Fibroblast of skin of left quadriceps (primary cell): ENCODE measurements around the gene NPC1L1.
"Not testable (repeated sequence)": the region's sequence is repeated elsewhere in the genome, so short reads cannot be mapped to it uniquely, and the experiment has no call there.

ENCODE experiments used
- DNase-seq, 2 experiments: peaks; one replicate each; pipeline ENCODE4 v3.0.0-alpha.2; 2013; ENCODE audit warnings: low read depth in 2 of 2

NPC1L1 gene

DNA sequence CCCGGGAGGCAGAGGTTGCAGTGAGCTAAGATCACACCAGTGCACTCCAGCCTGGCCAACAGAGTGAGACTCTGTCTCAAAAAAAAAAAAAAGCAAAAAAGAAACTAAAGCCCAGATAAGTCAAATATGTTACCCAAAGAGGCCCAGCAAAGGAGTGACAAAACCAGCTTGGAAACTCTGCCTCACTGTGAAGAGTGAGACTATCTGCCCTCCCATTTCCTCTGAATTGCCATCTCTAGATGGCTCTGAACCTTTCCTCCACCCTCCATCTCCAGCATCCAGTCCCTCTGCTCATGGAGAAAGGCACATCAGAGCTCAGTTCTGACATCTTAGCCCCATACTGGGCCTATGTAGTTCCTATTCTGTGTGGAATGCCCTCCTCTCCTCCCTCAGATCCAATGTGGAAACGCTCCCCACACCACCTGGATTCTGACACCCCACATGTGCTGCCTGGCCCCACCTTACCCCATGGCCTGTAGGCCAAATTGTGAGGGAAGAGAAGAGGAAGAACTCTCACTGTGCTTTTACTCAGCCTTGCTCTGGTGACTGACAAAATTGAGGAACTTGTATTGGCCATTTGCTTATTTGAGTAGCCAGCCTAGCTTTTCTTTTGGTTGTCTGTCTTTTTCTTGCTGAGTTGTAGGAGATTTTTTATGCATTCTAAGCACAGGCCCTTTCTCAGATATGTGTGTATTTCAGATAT, 32.7 kb downstream of the NPC1L1 start:
- DNase-seq: no peak

DNA sequence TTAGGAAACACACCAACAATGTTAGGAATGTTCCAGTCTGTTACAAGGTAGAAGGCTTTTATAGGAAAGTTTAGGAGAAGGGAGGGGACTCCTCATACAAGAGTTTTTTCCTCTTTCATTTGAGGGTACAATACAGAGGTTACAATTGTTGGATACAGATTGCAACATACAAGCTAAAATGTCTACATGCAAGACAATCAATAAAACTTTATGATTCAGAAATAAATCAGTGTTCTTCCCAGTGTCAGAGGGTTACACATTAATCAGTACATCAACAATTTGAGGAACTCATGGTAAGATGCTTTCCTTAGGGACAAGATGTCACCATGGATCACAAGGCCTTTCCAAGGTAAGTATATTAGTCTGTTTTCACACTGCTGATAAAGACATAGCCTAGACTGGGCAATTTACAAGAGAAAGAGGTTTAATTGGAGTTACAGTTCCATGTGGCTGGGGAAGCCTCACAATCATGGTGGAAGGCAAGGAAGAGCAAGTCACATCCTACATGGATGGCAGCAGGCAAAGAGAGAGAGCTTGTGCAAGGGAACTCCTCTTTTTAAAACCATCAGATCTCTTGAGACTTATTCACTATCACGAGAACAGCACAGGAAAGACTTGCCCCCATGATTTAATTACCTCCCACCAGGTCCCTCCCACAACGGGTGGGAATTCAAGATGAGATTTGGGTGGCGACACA, 34.4 kb downstream of the NPC1L1 start:
- DNase-seq: not testable (repeated sequence)

DNA sequence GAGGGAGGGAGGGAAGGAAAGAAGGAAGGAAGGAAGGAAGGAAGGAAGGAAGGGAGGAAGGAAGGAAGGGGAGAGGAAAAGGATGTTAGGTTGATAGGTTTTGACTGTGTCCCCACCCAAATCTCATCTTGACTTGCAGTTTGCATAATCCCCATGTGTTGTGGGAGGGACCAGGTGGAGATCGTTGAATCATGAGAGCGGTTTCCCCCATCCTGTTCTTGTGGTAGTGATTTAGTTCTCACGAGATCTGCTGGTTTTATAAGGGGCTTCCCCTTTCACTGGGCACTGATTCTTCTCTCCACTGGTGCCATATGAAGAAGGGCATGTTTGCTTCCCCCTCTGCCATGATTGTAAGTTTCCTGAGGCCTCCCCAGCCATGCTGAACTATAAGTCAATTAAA, 35.5 kb downstream of the NPC1L1 start:
- DNase-seq: no peak

DNA sequence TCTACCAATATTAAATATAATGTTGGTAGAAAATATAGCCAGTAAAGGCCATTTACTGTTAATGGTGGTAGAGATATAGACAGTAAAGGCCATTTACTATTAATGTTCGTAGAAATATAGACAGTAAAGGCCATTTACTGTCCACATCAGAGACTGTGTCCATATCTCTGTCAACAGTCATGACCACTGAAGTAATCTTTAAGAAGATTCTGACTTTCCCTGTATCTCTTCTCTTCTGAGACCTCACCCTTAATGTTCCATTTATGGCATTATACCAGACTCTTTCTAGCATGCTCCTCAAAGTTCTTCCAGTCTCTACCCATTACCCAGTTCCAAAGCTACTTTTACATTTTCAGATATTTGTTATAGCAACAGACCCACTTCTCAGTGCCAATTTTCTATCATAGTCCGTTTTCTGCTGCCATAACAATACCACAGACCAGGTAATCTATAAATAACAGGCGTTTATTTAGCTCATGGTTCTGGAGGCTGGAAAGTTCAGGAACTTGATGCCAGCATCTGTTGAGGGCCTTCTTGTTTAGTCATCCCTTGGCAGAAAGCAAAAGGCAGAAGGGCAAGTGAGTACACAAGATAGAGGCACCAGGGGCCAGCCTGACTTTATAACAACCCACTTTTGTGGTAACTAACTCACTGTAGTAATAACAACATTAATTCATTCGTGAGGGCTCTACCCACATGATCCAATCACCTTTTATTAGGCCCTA, 42.7 kb downstream of the NPC1L1 start:
- DNase-seq: no peak

DNA sequence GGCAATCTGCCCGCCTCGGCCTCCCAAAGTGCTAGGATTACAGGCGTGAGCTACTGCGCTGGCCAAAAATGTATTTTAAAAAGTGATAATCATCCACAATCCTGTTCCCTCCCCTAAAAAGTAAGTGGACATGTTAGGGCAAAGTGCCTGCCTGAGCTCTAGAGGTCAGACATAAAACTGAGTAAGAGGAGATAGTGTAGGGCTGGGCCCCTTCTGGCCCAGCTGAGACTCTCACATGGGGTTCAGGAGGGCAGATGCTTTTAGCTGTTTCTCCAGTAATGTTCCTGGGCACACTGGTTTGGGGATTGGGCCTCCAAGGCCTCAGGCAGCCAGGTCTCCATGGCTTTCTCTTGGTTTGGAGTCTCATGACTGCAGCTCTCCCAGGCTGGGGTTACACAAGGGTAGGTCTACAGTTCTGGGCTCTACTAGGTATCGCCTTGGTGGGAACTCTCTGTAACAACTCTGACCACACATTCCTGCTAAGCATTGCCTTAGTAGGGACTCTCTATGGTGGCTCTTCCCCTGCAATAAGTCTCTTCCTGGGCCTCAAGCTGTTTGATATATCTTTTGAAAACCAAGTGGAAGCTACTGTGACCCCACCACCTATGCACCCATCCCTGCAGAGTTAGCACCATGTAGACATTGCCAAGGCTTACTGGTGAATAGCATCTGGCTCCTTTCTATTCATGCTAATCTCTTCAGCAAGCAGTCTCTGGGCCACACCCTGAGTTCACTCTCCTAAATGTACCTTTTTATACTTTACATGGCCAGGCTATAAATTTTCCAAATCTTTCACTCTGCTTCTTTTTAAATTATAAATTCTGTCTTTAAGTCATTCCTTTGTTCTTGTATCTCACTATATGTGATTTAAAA, 43.7 kb downstream of the NPC1L1 start:
- DNase-seq: no peak

DNA sequence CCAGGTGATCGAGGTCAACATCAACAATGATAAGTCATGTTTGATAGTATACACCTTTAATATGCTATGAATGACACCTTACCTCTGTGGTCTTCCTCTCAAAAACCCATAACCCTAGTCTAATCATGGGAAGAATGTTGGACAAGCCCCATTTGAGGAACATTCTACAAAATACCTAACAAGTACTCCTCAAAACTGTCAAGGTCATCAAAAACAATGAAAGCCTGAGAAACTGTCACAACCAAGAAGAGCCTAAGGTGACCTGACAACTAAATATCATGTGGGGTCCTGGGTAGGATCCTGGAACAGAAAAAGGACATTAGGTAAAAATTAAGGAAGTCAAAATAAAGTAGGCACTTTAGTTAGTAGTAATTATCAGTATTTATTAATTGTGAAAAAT, 44.7 kb downstream of the NPC1L1 start:
- DNase-seq: no peak

DNA sequence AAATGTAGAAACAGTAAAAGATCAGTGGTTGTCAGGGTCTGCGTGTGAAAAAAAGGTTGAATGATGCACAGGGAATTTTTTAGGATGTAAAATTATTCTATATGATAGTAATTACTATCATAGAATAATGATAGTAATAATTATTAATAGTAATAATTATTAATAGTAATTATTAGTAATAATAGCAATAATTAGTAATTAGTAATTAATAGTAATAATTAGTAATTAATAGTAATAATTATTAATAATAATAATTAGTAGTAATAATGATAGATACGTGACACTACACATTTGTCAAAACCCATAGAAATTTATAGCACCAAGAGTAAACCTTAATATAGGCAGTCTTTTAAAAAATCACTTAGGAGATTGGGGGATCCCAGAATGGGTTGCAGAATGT, 46.2 kb downstream of the NPC1L1 start:
- DNase-seq: no peak

DNA sequence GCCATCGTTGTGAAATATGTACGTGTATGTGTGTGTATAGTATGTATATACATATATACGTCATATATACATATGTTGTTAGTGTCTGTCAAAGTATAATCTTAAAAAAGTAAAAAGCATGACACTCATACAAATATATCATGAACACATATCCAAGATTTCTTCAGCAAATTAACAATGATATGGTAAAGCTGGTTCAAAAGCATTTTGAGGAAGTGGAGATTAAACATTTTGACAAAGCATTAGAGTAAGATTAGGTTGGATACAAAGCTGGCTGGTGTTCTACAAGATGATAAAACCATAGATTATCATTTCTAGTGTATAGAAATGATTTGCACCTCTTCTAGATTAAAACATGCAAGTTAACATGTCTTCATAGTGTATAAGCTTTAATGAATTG, 49.9 kb downstream of the NPC1L1 start:
- DNase-seq: no peak

DNA sequence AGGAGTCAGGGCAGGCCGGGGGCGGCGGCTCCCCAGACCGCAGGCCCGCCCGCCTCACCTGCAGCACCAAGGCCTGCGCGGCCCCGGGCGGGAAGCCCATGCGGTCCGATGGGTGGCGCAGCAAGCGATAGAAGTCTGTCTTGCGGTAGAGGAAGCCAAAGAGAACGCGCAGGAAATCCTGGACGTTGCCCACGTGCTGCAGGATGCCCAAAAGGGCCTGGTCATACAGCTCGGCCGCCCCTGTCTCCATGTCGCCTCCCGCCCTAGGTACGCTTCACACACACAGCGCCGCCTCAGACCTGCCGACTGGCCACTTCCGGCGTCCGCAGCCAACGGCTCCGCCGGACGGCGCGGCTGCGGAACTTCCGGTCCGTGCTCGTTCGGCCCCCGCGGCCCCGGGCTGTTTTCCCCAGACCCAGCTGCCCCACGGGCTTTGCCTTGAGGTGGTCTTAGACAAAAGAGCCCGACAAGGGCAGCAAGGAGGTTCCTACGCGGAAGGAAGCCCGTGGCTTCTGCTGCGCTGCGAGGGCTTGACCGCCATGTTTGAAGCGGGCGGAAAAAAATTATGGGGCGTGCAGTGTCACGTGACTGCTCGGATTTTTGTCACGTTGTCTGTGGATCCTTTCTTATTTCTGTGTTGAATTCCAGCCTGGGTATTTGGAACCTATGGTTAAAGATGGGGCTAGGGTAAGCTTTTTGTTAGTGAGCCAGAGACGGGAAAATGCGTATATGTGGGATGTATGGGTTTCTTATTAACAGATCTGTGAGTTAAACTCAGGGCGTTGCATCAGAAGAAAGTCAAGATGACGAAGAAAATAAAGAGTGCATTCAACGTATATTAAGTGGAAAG, 50.6 kb downstream of the NPC1L1 start, which contains the start of gene NUDCD3:
Gene NUDCD3, minus strand, starts transcription at position 308 of the 850 bp plus-strand sequence. Its CDS starts 58 bp downstream, at position 250.
- peak; percentile 64 to 69 for DNase-seq

DNA sequence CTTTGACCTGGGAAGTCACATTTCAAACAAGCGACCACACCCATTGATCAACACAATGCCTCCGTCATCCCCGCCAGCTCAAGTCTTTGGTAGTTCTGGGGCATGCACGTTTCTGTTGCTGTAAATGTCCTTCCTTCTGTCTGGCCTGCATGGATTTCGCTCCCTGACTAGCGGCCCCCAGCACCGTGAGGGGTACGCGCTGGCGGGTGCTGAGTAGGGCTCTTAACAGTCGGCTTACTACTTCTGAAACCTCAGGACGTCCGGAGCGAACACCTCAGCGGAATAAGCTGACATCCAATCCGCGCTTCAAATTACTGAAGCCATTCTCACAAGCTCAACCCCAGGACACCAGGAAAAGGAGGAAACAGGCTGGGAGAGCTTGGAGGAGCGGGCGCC, 51.2 kb downstream of the NPC1L1 start:
- DNase-seq: no peak

DNA sequence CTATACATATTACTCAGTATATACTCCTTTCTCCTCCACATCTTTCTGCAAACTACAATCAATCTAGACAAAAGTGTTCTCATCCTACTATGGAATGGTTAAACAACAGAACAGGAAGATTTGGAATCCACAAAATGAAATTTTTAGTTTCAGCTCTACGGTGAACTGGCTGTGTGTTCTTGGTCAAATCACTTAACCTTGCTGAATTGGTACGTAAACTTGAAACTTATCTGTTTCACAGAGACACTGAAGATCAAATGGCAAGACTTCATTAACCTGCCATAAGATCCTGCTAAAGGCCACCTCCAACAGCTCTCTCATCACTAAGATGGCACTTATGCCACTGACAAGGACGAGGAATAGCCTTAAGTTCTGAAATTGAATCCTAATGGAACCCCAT, 52.2 kb downstream of the NPC1L1 start:
- DNase-seq: no peak

DNA sequence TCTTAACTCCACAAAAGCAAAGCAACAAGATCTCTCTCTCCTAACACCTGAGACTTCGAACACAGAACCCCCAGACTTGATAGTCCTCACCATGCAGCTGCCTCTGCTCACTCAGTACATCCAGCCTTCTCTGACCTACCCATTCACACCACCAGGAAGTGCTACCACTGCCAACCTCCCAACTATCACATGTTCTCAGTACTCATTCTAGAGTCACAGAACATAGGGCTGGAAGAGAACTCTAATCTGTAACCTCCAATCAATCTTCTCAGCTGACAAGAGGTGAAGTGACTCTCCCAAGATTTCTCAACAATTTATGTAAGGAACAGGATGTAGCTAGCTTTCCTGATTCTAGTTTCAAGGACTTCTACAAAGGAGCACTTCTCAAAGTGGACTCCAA, 54.4 kb downstream of the NPC1L1 start:
- no peak for DNase-seq

DNA sequence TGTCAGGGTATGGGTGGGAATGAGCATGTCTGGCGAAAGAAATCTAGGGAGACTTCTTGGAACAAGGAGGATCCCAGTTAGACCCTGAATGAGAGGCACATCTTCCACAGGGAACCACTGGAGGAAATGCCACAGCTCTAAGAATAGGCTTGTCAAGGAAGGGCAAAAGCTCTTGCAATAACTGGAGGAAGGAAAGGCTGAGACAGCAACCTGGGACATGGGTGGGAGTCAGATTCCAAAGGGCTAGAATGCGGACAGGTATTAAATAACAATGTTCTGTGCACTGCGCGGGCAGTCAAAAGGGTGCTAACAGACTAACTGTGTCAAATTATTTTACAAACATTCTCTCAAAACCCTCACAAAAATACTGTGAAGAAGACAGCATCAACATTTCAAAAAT, 55.1 kb downstream of the NPC1L1 start:
- DNase-seq: no peak

DNA sequence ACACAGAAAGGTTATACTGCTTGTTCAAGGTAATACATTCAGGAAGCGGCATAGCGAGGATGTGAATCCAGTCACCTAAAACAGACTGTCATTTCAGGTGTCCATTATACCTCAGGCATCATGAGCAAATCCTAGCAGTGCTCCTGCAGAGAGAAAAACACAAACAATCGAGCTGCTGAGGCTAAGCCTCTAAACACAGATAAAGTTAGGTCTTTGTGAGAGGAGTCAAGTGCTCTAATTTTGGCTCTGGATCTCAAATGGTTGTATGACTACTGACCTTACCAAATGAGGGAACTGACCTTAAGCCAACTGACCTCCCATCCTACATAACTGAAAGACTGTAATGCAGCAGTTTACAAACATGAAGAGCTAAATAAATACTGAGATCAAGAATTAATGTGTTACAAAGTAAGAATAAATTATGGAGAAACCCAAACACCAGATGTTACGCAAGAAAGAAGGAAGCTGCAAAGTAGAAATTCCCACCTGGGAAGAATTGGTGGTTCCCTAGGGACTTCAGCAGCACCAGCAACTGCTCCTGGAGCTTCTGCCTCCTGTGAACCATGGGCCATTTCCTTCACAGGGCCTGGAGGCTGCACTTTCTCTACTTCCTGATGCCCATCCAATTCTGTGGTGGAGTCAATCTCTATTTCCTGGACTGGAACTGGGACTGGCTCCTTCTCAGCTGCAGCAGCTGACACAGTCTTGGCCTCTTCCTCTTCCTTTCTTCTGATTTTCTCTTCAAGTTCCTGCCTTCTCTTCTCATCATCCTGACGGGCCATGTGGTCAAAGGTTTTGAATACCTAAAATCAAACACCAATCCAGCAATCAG, 56.4 kb downstream of the NPC1L1 start:
- DNase-seq: no peak

DNA sequence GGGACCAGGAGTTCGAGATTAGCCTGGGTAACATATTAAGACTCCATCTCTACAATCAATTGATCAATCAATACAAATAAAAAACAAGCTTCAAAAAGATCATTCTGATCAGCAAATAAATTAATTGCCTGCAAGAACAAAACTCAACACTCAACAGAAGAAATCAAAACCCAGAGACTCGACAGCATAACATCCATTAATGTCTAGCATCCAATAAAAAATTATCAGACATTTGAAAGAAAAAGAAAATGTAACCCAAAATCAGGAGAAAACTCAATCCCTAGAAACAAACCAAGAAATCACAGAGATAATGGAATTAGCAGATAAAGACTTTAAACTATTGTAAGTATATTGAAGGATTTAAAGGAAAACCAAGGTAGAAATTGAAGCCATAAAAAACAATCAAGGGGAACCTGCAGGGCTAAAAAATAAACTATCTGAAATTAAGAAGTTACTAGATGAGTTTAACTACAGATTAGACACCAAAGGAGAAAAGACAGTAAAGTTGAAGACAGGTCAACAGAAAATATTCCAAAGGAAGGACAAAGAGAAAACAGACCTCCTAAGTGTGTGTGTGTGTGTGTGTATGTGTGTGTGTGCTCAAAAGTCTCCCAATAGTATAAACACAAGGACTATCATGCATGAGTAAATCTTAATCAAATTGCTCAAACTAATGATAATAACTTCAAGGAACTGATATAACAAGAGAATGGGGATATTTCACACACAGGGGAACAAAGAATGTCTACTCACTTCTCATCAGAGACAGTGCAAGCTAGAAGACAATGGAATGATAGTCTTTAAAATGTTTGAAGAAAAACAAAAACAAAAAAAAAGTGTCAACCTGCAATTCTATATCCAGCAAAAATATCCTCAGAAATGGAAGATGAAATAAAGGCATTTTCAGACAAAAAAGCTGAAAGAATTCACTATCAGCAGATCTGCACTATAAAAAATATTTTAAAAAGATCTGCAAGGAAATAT, 58.3 kb downstream of the NPC1L1 start:
- no peak for DNase-seq

DNA sequence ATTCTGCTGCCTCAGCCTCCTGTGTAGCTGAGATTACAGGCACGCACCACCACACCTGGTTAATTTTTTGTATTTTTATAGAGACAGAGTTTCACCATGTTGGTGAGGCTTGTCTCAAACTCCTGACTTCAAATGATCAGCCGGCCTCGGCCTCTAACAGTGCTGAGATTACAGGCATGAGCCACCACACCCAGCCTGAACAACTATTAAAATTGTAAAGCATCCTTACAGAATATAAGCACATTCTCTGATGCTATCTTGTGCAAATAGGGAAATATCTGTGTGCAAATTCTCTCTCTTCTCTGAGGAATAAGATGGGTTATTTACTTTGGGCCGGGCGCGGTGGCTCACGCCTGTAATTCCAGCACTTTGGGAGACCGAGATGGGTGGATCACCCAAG, 63.2 kb downstream of the NPC1L1 start:
- DNase-seq: no peak

DNA sequence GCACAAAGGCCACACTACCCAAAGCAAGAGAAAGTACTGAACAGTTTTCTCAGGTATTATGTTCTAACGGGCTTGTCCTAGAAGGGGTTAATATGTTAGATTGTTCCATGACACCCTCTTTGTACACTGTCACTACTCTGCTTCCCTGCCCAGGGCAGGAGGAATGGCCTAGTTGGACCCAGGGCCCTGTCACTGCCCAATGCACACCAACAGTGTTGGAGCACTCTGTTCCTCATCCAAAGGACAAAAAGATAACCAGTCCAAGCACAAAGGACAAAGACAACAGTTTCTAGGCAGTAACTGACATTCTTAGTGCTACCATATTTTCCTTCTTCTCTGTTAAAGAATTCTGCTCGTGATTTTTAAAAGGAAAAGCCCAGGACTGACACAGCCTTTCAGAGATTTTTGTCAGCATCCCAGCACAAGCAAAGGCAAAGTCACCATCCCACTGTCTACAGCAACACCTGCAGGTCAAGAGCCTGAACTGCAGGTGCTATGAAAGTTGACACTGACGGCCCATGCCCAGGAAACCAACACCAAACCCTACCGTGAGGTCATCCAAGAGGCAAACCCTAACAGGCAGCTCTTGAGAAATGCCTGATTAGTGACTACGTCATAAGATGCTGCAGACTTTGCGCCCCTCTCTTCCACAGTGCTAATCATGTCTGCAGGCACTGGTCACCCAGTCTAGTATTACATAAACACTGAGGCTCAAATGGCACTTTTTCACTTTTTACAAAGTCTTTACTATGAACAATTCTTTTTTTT, 63.9 kb downstream of the NPC1L1 start:
- DNase-seq: peak; percentile 40 to 48

DNA sequence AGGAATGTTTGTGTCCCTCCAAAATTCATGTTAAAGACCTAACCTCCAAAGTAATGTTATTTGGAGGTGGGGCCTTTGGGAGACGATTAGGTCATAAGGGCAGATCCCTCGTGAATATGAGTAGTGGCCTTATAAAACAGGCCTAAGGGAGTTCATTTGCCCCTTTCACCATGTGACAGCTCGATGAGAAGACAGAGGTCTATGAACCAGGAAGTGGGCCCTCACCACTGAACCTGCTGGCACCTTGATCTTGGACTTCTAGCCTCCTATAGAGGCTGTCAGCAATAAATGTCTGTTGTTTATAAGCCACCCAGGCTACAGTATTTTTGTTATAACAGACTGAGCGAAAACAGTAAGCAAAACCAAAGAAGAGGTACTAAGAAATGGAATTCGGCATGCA, 64.8 kb downstream of the NPC1L1 start:
- DNase-seq: no peak
